EL (cell line): ENCODE results near the gene DGCR2.
"Not testable (repeated sequence)": the region's sequence is repeated elsewhere in the genome, so short reads cannot be mapped to it uniquely, and the experiment has no call there.

Experiments used
- DNase-seq: peaks from one replicate; pipeline ENCODE4 v3.0.0-alpha.2; 2016

DGCR2 gene, protein sequence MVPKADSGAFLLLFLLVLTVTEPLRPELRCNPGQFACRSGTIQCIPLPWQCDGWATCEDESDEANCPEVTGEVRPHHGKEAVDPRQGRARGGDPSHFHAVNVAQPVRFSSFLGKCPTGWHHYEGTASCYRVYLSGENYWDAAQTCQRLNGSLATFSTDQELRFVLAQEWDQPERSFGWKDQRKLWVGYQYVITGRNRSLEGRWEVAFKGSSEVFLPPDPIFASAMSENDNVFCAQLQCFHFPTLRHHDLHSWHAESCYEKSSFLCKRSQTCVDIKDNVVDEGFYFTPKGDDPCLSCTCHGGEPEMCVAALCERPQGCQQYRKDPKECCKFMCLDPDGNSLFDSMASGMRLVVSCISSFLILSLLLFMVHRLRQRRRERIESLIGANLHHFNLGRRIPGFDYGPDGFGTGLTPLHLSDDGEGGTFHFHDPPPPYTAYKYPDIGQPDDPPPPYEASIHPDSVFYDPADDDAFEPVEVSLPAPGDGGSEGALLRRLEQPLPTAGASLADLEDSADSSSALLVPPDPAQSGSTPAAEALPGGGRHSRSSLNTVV

GRCh38 chr22:19122143-19122751 is at the start of gene DGCR2:
DGCR2 (minus strand) TSS chr22:19122412; CDS start chr22:19122206, 206 bp downstream.
- DNase-seq = peak; percentile 96

DNA sequence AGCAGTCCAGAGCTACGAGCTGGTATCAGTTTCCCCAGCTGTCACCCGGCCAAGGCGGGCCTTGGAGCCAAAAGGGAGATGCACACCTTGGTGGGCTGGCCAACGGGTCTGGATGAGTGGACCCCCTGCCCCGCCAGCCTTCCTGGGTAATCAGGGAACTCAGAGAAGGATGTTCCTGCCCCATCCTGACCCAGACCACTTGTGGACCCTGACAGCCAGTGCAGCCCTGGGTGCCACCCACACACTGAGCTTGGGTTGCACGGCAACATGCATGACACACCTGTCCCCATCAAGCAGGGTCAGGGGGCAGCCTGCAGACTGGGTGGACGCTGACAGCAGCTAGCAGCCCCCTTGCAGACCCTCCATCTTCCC is 47.7 kb upstream of the DGCR2 start:
- DNase-seq = no peak

DNA sequence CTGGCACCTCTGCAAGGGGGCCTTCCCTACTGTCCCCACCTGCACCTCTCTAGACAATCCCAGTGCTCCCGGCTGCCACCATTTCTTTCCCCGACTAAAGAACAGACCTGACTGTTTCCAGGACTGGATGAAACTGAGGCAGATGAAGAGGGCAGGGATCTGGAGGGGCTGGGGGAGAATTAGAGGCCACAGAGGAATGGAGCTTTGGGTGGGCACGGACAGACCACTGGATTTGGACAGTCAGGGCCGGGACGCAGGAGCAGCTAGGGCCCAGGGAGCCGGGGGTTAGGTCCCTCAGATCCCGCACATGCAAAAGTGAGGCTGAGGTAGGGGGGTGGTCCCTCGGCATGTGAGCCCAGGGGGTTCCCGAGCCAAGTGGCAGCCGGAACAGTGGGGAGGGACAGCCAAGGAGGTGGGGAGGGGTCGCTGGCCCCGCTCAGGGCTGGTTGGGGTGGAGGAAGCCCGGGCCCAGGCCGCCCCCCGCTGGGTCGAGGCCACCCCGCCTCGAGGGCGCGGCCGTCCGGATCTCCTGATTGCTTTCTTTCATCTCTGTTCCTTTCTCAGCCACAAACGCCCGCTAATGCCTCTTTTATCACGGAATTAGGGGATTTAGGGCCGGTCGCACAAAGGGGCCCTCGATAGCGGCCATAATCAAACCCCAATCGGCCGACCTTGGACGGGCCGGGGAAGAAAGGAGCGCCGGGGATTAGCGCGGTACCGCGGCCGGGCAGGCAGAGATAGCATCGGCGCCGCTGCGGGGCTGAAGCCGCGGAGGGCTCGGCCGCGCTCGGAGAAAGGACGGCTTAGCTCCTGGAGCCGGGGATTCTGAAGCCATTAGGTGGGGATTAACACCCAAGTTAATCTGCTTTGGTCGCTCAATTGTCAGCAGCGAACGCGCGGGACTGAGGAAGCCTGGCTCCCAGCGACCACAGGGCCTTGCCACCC is 47.1 kb upstream of the DGCR2 start:
- DNase-seq = no peak

DNA sequence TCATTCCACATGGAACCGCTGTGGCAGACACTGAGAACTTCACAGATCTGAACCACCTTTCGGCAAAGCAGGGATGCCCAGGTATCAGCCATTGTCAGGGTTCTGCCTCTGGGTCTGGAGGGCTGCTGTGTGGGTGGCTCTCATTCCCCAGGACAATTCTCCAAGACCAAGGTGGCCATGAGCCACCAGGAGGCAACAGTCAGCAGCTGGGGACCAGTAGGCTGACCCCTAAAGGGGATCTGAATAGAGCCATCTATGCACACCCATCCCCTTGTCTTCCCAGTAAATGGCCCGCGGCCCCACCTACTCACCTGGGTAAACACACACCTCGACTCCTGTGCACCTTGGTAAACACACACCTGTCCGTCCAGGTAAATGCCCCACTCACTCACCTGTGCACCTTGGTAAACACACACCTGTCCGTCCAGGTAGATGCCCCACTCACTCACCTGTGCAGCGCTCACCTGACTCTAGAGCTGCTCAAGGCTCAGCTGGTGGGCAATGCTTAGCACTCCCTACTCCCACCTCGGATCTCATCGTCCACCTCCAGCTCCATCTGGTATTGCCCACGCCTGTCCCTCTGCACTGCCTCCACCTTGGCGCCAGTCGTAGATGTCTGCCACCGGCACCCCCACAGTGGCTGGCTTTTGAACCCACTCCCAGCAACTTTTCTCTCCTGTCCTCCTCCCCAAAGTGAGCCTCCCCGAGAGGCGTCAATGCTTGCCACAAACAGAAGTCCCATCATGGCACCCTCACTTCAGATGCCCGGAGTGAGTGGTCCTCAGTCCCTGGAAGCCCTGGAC is 46.1 kb upstream of the DGCR2 start:
- DNase-seq = no peak

DNA sequence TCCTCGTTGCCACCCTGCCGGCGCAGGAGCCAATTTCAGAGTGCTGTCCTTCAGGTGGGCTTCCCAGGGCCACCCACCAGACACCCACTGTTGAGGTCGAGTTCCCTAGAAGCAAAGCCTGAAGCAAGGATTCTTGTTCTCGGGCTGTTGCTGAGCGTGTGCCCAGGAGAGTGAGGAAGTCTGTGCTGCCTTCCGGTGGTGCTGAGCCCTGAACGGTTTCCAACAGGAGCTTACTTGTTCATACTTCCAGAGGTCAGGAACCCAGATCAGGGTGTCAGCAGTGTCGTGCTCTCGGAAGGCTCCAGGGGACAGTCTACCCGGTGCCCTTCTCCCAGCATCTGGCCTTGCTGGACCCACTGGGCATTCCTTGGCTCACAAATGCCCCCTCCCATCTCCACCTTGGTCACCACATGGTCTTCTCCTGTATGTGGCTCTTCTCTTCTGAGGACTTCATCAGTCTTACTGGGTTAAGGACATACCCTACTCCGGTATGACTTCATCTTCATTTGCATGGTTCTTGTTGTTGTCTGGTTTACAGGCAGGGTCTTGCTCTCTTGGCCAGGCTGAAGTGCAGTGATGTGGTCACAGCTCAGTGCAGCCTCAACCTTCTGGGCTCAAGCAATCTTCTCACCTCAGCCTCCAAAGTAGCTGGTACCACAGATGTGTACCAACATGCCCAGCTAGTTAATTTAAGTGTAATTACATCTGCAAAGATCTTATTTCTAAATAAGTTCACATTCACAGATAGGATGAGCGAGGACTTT is 45.1 kb upstream of the DGCR2 start:
- DNase-seq = no peak

DNA sequence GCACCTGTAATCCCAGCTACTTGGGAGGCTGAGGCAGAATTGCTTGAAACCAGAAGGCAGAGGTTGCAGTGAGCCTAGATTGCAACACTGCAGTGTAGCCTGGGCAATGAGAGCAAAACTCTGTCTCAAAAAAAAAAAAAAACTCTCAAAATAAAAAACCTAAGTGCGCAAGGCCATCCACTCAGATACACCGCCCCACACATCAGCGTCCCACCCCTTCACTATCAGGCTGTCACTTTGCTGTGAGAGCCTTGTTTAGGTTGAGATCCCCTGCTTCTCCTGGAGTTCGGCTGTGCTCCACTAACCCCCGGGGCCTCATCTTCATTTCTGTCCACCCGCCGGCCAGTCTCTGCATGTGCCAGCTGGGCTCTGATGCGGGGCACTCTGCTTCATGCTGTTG is 44.2 kb upstream of the DGCR2 start:
- DNase-seq = no peak

DNA sequence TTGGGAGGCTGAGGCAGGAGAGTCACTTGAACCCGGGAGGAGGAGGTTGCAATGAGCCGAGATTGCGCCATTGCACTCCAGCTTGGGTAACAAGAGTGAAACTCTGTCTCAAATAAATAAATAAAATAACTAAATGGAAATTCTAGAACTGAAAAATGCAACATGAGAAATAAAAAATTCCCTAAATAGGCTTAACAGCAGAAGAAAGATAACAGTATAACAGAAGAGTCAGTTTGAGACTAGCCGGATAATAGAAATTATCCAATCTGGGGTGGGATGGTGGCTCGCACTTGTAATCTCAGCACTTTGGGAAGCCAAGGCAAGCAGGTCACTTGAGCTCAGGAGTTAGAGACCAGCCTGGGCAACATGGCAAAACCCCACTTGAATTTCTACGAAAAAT is 42.2 kb upstream of the DGCR2 start:
- no peak for DNase-seq

GRCh38 chr22:19158649-19159048 is 36.4 kb upstream of the DGCR2 start:
- DNase-seq = not testable (repeated sequence)

DNA sequence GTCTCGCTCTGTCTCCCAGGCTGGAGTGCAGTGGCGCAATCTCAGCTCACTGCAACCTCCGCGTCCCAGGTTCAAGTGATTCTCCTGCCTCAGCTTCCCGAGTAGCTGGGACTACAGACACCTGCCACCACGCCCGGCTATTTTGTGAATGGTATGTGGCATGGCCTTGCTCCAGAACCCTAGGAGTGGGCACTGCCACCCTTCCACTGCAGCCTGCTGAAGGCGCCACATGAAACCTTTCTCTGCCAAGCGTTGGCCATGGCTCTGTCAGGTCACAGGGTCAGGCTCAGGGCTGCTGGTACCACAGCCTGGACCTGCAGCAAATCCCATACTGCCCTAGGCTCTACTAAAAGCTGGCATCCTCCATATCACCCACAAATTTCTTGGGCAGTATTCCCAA is 33.9 kb upstream of the DGCR2 start:
- not testable (repeated sequence) for DNase-seq

DNA sequence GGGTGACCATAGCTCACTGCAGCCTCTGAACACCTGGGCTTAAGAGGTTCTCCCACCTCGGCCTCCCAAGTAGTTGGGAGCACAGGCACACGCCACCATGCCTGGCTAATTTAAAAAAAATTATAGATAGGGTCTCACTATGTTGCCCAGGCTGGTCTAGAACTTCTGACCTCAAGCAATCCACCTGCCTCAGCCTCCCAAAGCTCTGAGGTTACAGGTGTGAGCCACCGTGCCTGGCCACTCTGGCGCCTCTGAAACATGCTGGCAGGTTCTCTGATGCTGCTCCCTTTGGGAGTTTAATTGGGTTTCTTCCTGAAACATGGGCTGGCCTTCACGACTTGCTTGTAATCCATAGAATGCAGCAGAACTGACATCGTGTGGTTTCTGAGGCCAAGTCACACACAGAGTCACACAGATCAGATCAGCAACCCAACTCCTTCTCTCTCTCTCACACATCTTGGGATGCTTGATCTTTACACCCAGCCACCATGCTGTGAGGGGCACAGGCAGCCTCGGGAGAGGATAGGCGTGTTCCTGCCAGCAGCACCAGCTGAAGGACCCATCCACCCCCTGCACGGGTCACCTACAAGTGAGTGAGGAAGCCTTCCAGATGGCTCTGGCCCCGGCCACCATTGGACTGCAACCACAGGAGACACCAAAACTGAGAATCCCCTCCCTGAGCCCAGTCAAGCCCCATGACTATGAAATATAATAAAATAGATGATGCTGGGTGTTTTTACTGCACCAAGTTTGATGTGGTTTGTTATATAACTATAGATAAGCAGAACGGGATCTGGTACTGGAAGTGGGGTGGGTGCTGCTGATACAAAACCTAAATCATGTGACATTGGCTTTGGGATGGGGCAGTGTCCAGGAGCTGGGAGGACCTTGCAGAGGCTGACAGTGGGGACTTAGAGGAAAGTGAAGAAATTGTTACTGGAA is 31.0 kb upstream of the DGCR2 start:
- DNase-seq = no peak

DNA sequence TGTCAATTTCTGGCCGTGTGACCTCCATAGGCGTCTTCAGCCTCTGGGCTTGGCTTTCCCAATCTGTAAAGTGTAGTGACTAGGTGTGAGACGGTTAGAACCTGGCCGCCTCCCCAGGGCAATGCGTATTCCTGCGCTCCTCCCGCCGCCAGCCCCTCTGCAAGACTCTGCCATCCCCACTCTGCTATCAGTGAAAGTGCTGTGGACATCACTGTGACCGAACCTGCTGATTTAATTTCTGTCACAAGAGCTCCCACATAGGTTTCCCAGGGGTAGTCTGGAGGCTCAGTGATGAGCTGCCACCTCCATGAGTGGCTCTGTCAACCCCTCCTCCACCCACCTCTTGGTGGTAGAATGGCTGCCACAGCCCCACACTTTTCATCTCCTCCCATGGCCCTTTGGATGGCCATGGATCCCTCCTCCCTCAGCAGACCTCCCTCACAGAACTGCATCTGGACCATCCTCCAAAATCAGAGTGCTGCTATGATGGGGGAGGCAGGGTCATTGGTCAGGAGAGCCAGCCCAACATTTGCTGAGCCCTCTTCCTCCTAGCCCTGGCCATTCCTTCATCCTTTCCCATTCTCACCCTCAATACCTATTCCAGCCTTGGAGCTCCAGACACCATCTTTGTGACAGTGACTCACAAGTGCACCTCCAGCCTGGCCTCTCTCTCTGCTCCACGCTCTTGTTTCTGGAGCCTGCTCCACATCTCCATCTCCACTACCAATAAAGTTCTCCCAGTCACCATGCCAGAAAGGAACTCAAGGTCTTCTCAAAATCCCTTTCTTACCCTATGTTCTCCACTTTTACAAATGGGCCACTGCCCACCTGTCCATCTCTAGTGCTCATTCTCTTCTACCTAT is 29.3 kb upstream of the DGCR2 start:
- no peak for DNase-seq

DNA sequence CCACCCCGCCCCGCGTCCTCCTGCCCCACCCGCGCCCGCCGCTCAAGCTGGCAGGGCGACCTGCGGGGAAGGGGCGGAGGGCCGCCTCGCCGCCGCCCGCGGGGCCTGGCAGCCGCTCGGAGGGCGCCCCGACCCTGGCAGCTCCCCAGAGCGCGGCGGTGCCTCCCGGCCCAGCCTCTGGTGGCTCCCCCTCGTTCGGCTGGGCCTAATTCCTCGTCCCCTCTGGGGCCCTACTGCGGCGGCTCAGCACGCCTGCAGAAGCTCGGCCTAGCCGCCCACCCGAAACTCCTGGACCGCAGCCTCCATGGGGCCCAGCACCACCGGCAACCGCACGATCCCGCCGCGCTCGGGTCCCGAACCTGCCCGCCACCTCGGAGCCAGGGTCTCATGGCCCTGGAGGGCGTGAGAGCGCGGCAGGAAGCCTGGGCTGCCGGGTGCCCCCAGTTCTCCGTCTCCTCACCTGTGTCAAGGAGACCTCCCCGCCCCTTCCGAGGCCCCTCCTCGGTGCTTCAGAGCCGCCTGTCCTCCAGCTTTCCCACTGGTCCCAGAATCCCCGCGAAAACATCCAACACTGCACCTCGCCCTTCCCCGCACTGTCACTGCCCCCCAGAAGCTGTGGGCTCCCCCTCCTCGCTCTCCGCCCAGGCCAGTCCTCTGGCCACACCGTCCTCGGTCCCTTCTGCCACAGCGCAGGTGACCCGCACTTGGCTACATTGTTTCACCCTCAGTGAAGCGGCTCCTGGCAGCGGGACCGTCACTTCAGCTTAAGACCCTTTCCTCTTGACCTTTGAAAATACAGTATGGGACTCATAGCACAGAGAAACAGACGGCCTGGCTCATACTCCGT is 28.5 kb upstream of the DGCR2 start:
- DNase-seq = no peak

- DNase-seq = no peak
Measured at GRCh38 chr22:19149991-19150390, 27.8 kb upstream of the DGCR2 start, which contains the start of gene GSC2. GSC2 (minus strand) TSS chr22:19150292; CDS start chr22:19150283, 9 bp downstream.

DNA sequence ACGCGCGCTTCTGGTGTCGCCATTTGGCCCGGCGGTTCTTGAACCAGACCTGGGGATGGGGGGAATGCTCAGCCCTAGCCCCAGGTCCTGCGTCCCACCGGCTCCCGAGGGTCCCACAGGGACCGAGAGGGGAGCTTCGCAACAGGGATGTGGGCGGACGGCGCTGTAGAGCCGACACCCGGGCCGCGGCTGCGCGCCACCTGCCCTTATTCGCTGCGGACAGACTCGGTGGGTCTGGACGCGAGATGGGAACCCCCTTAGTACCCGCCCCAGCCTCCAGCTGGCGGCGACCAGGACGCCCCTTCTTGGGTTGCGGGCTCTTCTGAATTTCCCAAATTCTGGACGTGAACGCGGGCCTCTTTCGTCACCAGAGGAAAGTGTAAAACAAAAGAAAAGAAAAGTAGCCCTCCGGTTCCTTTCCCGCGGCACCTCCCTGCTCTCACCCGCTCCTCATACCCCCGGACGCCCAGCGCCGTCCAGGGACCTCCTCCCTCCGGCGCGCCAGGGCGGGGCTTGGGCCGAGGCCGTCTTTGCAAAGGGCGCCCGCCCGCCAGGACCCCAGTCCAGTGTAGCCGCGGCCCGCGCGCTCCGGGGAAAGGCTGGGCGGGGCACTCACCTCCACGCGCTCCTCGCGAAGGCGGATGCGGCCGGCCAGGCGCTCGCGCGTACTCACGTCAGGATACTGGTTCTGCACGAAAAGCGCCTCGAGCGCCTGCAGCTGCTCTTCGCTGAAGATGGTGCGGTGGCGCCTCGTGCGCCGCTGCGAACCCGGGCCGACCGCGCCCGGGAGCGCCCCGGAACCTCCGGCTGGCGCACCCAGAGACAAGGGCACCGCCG is 27.1 kb upstream of the DGCR2 start:
- peak; percentile 30 for DNase-seq

DNA sequence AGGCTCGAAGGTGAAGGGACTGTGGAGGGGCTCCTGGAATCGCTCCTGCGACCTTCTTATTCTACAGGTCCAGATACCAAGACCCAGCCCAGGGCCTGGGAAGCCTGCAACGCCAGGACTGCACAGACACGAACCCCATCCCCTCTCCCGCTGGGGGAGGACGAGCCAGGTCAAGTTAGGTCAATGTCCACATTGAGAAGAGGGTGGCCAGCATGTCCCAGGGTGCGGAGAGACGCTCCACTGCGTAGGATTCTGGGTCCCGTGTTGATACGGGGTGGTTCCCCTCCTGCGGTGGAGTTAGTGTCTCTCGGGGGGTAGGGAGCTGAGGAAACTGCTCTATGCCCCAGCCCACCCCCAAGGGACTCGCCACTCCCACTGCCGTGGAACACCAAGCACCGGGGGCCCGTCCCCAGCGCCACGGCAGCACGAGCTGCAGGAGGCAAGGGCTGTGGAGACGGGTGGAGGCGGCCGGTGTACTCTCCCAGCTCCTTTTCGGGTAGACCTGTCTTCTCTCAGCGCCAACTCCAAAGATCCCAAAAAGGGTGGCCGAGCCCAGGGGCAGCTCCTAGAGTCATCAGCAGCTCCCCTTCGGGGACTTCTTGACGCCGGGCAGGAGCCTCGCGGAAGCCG is 26.3 kb upstream of the DGCR2 start:
- DNase-seq = no peak

- DNase-seq = no peak
Measured at GRCh38 chr22:19147195-19147780, 25.1 kb upstream of the DGCR2 start.
